ENCODE results near the gene TPRN. TPM values are rescaled to one million over a fixed set of nuclear protein-coding genes. Genes with fewer than 3 reads are reported as not detected.

TPRN gene
- total and polyA plus RNA-seq, 2 of the 4 experiments (the other 2 are of a cell fraction), result 1.8 to 5.3 TPM

DNA sequence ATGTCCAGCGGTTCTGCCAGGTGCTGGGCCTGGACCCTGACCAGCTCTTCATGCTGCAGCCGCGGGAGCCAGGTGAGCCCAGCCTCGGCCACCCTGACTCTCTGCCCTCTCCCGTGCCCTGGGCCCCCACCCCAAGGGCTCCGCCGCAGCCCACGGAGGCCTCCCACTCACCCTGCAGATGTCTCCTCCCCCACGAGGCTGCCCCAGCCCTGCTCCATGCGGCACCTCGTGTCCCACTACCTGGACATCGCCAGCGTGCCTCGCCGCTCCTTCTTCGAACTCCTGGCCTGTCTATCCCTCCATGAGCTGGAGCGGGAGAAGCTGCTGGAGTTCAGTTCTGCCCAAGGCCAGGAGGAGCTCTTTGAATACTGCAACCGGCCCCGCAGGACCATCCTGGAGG is 14.1 kb upstream of the TPRN start:
- no peak overlapping the region for H2BK5ac ChIP-seq (ENCODE audit: low read depth, low read length, poor library complexity, severe bottlenecking)
- in situ Hi-C loops (cut with MboI; ENCODE audit: low sequenced_read_pairs), result no loop called here
- peaks cover 6% of the 10 kb centered on the region for H3K4me1 ChIP-seq (ENCODE audit: control insufficient read depth, insufficient read depth, low read length)
- H4K20me1 ChIP-seq (ENCODE audit: insufficient read depth, low read length), result no peaks in the 10 kb centered on the region
- H3K4me2 ChIP-seq (ENCODE audit: low read depth, low read length), result no peak overlapping the region
- no peak overlapping the region for H3K4me3 ChIP-seq (ENCODE audit: insufficient read depth, low read depth, low read length)
- H2BK120ac ChIP-seq (ENCODE audit: low read depth, low read length), result no peak overlapping the region
- no peak overlapping the region for H3K27ac ChIP-seq (ENCODE audit: insufficient read depth, low read length)
- ChIA-PET CTCF (no interaction called here), POLR2A (ENCODE audit: unreplicated experiment) (no interaction called here)
- no peak overlapping the region for H2AK9ac ChIP-seq (replicated peaks; ENCODE audit: low read depth, low read length, poor library complexity)
- H2AK5ac ChIP-seq (ENCODE audit: low read depth, low read length), result no peak overlapping the region
- H2AFZ ChIP-seq (replicated peaks; ENCODE audit: low read length, poor library complexity), result no peak overlapping the region
- no peak overlapping the region for H4K91ac ChIP-seq (ENCODE audit: insufficient read depth, low read depth, low read length)
- WGBS, 2 experiments (ENCODE audit: extremely low coverage in 2 of 2, insufficient read length in 1 of 2), result 94% methylated on average over 12 of the region's 19 CpGs; no CpG with 5 or more reads in 1 of the 2 experiments
- peaks cover 3% of the 10 kb centered on the region; the same call in 1 of the 2 replicates for H3K9me1 ChIP-seq (ENCODE audit: insufficient read depth, low read length)
- H3K23ac ChIP-seq (ENCODE audit: low read depth, low read length), result no peak overlapping the region
- H3K4ac ChIP-seq (ENCODE audit: low read depth, low read length), result no peak overlapping the region
- BruUV-seq (replicated peaks), result no TSS peak
- no peak overlapping the region for H3K56ac ChIP-seq (ENCODE audit: extremely low read depth, insufficient read depth, low read length)
- no peak overlapping the region for H3K14ac ChIP-seq (replicated peaks; ENCODE audit: low read depth, low read length)
- H3K18ac ChIP-seq (ENCODE audit: low read depth, low read length), result no peak overlapping the region
- H2BK20ac ChIP-seq (ENCODE audit: low read depth, low read length), result no peak overlapping the region
- intact Hi-C loops (cut with micrococcal nuclease), result no loop called here
- H3K79me1 ChIP-seq (ENCODE audit: low read depth in 1 of 2, low read length in 2 of 2), result peaks cover 0 to 6% of the 10 kb centered on the region in 2 experiments; a peak in 1 of 4 replicates
- TF ChIP-seq RAD21 (IDR thresholded peaks at IDR 0.05; ENCODE audit: low read length) (no peak), NFE2L2 (IDR thresholded peaks at IDR 0.05; ENCODE audit: low read depth, low read length) (no peak), RFX5 (IDR thresholded peaks at IDR 0.05; ENCODE audit: low read depth, low read length) (no peak), BHLHE40 (IDR thresholded peaks at IDR 0.05; ENCODE audit: low read depth, low read length) (no peak), MAZ (IDR thresholded peaks at IDR 0.05; ENCODE audit: borderline replicate concordance, low read depth, low read length) (no peak), FOS (IDR thresholded peaks at IDR 0.05; ENCODE audit: low read depth, low read length) (no peak), CHD1 (IDR thresholded peaks at IDR 0.05; ENCODE audit: low read depth, low read length) (no peak), SMC3 (IDR thresholded peaks at IDR 0.05; ENCODE audit: low read depth, low read length) (no peak), RCOR1 (IDR thresholded peaks at IDR 0.05; ENCODE audit: insufficient replicate concordance, low read length) (no peak), MXI1 (IDR thresholded peaks at IDR 0.05; ENCODE audit: borderline replicate concordance, low read depth, low read length) (no peak), MAFK (IDR thresholded peaks at IDR 0.05; ENCODE audit: low read depth, low read length) (no peak), CEBPB (IDR thresholded peaks at IDR 0.05; ENCODE audit: low read depth, low read length) (no peak), POLR2A (IDR thresholded peaks at IDR 0.05; ENCODE audit: low read depth, low read length) (no peak)
- TF ChIP-seq, protein P1, sequence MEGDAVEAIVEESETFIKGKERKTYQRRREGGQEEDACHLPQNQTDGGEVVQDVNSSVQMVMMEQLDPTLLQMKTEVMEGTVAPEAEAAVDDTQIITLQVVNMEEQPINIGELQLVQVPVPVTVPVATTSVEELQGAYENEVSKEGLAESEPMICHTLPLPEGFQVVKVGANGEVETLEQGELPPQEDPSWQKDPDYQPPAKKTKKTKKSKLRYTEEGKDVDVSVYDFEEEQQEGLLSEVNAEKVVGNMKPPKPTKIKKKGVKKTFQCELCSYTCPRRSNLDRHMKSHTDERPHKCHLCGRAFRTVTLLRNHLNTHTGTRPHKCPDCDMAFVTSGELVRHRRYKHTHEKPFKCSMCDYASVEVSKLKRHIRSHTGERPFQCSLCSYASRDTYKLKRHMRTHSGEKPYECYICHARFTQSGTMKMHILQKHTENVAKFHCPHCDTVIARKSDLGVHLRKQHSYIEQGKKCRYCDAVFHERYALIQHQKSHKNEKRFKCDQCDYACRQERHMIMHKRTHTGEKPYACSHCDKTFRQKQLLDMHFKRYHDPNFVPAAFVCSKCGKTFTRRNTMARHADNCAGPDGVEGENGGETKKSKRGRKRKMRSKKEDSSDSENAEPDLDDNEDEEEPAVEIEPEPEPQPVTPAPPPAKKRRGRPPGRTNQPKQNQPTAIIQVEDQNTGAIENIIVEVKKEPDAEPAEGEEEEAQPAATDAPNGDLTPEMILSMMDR (conservative IDR thresholded peaks at IDR 0.05; ENCODE audit: low read depth, low read length), result no peak
- TF ChIP-seq, protein P2, sequence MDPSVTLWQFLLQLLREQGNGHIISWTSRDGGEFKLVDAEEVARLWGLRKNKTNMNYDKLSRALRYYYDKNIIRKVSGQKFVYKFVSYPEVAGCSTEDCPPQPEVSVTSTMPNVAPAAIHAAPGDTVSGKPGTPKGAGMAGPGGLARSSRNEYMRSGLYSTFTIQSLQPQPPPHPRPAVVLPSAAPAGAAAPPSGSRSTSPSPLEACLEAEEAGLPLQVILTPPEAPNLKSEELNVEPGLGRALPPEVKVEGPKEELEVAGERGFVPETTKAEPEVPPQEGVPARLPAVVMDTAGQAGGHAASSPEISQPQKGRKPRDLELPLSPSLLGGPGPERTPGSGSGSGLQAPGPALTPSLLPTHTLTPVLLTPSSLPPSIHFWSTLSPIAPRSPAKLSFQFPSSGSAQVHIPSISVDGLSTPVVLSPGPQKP (IDR thresholded peaks at IDR 0.05; ENCODE audit: borderline replicate concordance, low read depth, low read length), result no peak
- TF ChIP-seq, protein P3, sequence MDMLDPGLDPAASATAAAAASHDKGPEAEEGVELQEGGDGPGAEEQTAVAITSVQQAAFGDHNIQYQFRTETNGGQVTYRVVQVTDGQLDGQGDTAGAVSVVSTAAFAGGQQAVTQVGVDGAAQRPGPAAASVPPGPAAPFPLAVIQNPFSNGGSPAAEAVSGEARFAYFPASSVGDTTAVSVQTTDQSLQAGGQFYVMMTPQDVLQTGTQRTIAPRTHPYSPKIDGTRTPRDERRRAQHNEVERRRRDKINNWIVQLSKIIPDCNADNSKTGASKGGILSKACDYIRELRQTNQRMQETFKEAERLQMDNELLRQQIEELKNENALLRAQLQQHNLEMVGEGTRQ (IDR thresholded peaks at IDR 0.05; ENCODE audit: low read depth, low read length), result no peak
- H4K5ac ChIP-seq (ENCODE audit: low read depth, low read length), result no peak overlapping the region
- dilution Hi-C loops (cut with HindIII; ENCODE audit: low sequenced_read_pairs, unreplicated experiment), result no loop called here
- H4K8ac ChIP-seq (ENCODE audit: low read depth in 2 of 2, low read length in 2 of 2), result no peak overlapping the region
- DNase-seq, result no peak
- H3K36me3 ChIP-seq (ENCODE audit: control insufficient read depth, insufficient read depth, low read length), result peaks cover 19% of the 10 kb centered on the region
- H3K27me3 ChIP-seq (ENCODE audit: control insufficient read depth, insufficient read depth, low read length), result no peaks in the 10 kb centered on the region
- no peaks in the 10 kb centered on the region for H3K9me3 ChIP-seq (ENCODE audit: control insufficient read depth, insufficient read depth, low read length)
- no peak overlapping the region for H2BK15ac ChIP-seq (ENCODE audit: low read depth, low read length)
- H3K9ac ChIP-seq (ENCODE audit: low read depth, low read length), result no peak overlapping the region
- ATAC-seq (ENCODE audit: low read depth), result no peak
